Activated T-cell treated with anti-CD3 and anti-CD28 coated beads for 4 hours (primary cell): ENCODE data around the gene PIP4K2B.
A peak's percentile ranks its signal among the peaks of the same experiment; 100 is the strongest.

ENCODE experiments used
- DNase-seq: peaks from one replicate; pipeline ENCODE4 v3.0.0-alpha.2; 2020

The PIP4K2B gene

GRCh38 chr17:38777641-38778250 lies 21.6 kb downstream of the PIP4K2B start:
- no peak for DNase-seq

GRCh38 chr17:38773258-38773657 lies 26.1 kb downstream of the PIP4K2B start:
- DNase-seq = no peak

GRCh38 chr17:38768417-38768816 lies 30.9 kb downstream of the PIP4K2B start:
- DNase-seq = no peak

GRCh38 chr17:38766341-38766740 lies 33.0 kb downstream of the PIP4K2B start:
- DNase-seq = no peak

- DNase-seq = no peak
These were observed 37.1 kb downstream of the PIP4K2B start for GRCh38 chr17:38762231-38762630.

GRCh38 chr17:38761612-38762011 lies 37.7 kb downstream of the PIP4K2B start:
- no peak for DNase-seq

- DNase-seq = no peak
These were observed 46.3 kb downstream of the PIP4K2B start for GRCh38 chr17:38753071-38753506.

- DNase-seq = peak; percentile 93
These were observed 46.9 kb downstream of the PIP4K2B start, which contains the start of gene PSMB3 for GRCh38 chr17:38752308-38753070. TSS of gene PSMB3 (plus strand) at chr17:38752741. CDS start at chr17:38752827, 86 bp downstream.

- peak; percentile 78 for DNase-seq
These were observed 47.5 kb downstream of the PIP4K2B start for GRCh38 chr17:38751808-38752307.

GRCh38 chr17:38751144-38751807 lies 48.1 kb downstream of the PIP4K2B start:
- DNase-seq = no peak

GRCh38 chr17:38750312-38751121 lies 48.8 kb downstream of the PIP4K2B start:
- DNase-seq = no peak

- no peak for DNase-seq
These were observed 49.4 kb downstream of the PIP4K2B start for GRCh38 chr17:38750044-38750311.

GRCh38 chr17:38749223-38750043 lies 49.9 kb downstream of the PIP4K2B start:
- no peak for DNase-seq

- DNase-seq = no peak
These were observed 50.5 kb downstream of the PIP4K2B start for GRCh38 chr17:38748892-38749222.

- no peak for DNase-seq
These were observed 51.0 kb downstream of the PIP4K2B start, which contains the start of gene PCGF2 for GRCh38 chr17:38748149-38748891. TSS of gene PCGF2 (minus strand) at chr17:38748336. CDS start at chr17:38740402, 7,934 bp downstream.

- no peak for DNase-seq
These were observed 51.8 kb downstream of the PIP4K2B start for GRCh38 chr17:38747463-38748148.

- DNase-seq = no peak
These were observed 52.4 kb downstream of the PIP4K2B start for GRCh38 chr17:38746849-38747462.

GRCh38 chr17:38746004-38746848 lies 53.1 kb downstream of the PIP4K2B start:
- DNase-seq = no peak

GRCh38 chr17:38745545-38745944 lies 53.8 kb downstream of the PIP4K2B start:
- DNase-seq = no peak
